ENCODE measurements around the gene SH3RF3. TPM values are rescaled to one million over a fixed set of nuclear protein-coding genes. Genes with fewer than 3 reads are reported as not detected.

The SH3RF3 gene
- total RNA-seq, 2 donors from 2014 or later = 1.3 to 2.5 TPM

DNA sequence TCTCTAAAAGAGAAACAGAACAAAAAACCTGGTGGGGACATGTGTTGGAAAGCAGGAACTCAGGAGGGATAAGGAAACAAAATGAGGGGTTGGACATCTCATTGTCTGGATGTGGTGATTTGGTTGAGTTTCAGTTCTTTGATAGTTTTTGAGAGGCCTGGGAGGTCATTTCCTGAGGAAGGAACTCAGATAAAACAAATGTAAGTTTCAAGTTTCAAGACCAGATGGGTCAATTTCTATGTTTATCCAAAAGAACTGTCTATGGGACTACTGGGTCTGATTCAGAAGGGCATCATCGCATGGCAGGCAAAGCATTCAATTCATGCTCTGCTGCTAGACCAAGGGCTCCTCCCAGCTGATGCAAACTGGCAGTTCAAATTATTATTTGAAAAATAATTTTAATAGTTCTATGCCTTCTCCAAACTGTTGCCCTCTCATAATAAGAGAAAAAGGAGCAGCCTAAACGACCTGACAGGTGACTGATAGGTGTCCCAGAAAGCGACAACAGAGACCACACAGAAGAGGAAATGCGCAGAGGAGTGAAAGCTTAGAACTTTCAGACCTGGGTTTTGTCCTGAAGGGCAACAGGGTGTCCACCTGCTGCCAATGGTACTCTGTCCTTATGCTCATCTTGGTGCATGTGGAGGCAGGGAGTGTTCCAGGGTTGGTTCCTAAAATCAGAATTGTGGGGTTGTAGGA, 39.3 kb upstream of the SH3RF3 start:
- Histone ChIP-seq H3K9me3 (no peaks in the 10 kb centered on the region), H3K27ac (no peak overlapping the region), H3K4me1 (no peaks in the 10 kb centered on the region), H3K9ac (ENCODE audit: low read depth in 2 of 2, low read length in 2 of 2) (no peak overlapping the region), H3K36me3 (no peaks in the 10 kb centered on the region), H3K27me3 (no peaks in the 10 kb centered on the region), H3K4me3 (no peak overlapping the region)
- no peak for DNase-seq
- intact Hi-C loops (cut with DNase I) = no loop called here
- TF ChIP-seq, protein P1, sequence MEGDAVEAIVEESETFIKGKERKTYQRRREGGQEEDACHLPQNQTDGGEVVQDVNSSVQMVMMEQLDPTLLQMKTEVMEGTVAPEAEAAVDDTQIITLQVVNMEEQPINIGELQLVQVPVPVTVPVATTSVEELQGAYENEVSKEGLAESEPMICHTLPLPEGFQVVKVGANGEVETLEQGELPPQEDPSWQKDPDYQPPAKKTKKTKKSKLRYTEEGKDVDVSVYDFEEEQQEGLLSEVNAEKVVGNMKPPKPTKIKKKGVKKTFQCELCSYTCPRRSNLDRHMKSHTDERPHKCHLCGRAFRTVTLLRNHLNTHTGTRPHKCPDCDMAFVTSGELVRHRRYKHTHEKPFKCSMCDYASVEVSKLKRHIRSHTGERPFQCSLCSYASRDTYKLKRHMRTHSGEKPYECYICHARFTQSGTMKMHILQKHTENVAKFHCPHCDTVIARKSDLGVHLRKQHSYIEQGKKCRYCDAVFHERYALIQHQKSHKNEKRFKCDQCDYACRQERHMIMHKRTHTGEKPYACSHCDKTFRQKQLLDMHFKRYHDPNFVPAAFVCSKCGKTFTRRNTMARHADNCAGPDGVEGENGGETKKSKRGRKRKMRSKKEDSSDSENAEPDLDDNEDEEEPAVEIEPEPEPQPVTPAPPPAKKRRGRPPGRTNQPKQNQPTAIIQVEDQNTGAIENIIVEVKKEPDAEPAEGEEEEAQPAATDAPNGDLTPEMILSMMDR (IDR thresholded peaks at IDR 0.05) = no peak

DNA sequence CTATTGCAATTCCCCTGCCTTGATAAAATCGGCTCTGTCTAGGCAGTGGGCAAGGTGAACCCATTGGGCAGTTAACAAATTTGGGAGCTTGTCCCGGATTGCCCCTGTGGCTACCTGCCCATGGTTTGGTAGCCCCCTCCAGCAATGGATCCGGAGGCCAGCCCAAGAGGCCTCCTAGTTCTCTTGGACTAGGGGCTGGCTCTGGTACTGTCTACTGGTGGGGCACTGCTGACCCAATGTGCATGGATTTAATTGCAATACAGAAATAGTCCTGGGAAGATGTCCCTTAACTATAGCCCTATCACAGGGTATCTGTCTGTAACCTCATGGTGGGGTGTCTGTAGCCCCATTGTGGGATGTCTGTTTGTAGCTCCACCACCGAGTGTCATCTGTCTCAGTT, 37.5 kb upstream of the SH3RF3 start:
- TF ChIP-seq, protein P1 (IDR thresholded peaks at IDR 0.05) = no peak
- Histone ChIP-seq H3K4me1 (no peaks in the 10 kb centered on the region), H3K9ac (ENCODE audit: low read depth in 2 of 2, low read length in 2 of 2) (no peak overlapping the region), H3K27me3 (no peaks in the 10 kb centered on the region), H3K36me3 (no peaks in the 10 kb centered on the region), H3K4me3 (no peak overlapping the region), H3K9me3 (no peaks in the 10 kb centered on the region), H3K27ac (no peak overlapping the region)
- DNase-seq = no peak
- intact Hi-C loops (cut with DNase I) = no loop called here

DNA sequence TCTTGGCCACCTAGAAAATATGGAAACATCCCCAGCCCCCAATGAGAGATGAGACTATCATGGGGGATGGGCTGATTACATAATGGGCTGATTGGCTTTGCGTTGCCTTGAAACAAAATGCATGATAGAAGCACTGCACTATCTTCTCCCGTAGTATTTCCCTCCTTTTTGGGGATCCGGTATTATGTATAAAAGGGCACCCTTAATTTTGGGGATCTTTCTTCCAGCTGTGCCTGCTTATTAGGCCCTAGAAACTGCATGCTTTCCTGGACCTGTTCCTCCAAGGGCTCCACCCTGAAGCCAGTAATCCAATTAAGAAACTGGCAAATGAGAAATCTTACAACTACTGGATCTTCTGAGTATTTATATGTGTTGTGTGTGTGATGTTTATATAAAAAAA, 34.9 kb upstream of the SH3RF3 start:
- Histone ChIP-seq H3K27me3 (no peaks in the 10 kb centered on the region), H3K4me1 (no peaks in the 10 kb centered on the region), H3K36me3 (no peaks in the 10 kb centered on the region), H3K9me3 (no peaks in the 10 kb centered on the region), H3K4me3 (no peak overlapping the region), H3K27ac (no peak overlapping the region), H3K9ac (ENCODE audit: low read depth in 2 of 2, low read length in 2 of 2) (no peak overlapping the region)
- TF ChIP-seq, protein P1 (IDR thresholded peaks at IDR 0.05) = no peak
- no peak for DNase-seq
- intact Hi-C loops (cut with DNase I) = no loop called here

DNA sequence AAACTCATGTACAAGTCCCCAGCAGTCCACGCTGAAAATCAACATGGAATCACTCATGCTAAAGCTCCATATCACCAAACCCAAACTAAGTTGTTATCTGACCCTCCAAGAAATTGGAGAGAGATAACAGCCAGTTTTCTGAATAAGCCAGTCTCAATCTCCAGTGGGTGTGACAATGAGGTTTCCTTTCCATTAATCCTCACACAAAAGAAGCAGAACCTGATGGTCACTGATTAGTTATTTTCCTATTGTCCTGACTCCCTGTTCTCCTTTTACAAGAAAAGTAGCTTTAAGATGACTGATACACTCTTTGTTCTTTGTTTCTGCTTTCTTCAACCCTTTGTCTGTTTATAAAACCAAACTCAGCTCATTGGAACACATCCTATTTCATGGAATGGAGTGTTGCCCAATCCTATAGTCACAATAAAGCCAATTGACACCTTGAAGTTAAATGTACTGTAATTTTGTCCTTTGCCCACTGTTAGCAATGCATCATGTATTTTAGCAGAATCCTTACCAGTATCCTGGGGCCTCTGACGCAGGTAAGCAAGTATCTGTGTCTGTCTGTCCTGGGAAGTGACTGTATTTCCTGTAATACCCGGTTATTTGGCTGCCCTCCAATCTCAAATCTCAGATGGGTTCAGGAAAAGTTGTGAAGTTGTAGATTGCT, 30.6 kb upstream of the SH3RF3 start:
- Histone ChIP-seq H3K4me1 (no peaks in the 10 kb centered on the region), H3K36me3 (no peaks in the 10 kb centered on the region), H3K4me3 (no peak overlapping the region), H3K9ac (ENCODE audit: low read depth in 2 of 2, low read length in 2 of 2) (no peak overlapping the region), H3K27me3 (no peaks in the 10 kb centered on the region), H3K9me3 (no peaks in the 10 kb centered on the region), H3K27ac (no peak overlapping the region)
- TF ChIP-seq, protein P1 (IDR thresholded peaks at IDR 0.05) = no peak
- no peak for DNase-seq
- intact Hi-C loops (cut with DNase I) = no loop called here

DNA sequence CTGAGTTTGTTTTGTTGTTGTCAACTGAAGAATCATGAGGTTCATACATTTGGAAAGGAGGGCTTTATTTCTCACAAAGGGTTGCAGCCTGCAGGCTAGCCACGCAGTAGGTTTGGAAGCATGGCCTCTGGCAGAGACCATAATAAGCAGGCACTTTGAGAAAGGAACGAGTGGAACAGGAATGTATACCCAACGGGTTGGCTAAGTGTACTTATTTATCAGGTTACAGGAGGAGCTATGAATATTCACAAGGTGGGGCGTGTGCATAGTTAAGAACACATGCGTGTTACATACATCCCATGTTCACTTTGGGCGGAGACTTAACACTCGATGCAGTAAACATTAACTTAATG, 30.1 kb upstream of the SH3RF3 start:
- H3K4me3 ChIP-seq = no peak overlapping the region
- TF ChIP-seq, protein P1 (IDR thresholded peaks at IDR 0.05) = no peak
- H3K36me3 ChIP-seq = no peaks in the 10 kb centered on the region
- H3K9ac ChIP-seq (ENCODE audit: low read depth in 2 of 2, low read length in 2 of 2) = no peak overlapping the region
- H3K27ac ChIP-seq = no peak overlapping the region
- no peaks in the 10 kb centered on the region for H3K9me3 ChIP-seq
- H3K27me3 ChIP-seq = no peaks in the 10 kb centered on the region
- no peaks in the 10 kb centered on the region for H3K4me1 ChIP-seq
- DNase-seq = no peak
- intact Hi-C loops (cut with DNase I) = no loop called here
